ENCODE data around the gene PLXDC2. TPM values are rescaled to one million over a fixed set of nuclear protein-coding genes. Genes with fewer than 3 reads are reported as not detected.
"Not testable (repeated sequence)": the region's sequence is repeated elsewhere in the genome, so short reads cannot be mapped to it uniquely, and the experiment has no call there.

Gene PLXDC2
- not detected for total RNA-seq

GRCh38 chr10:19816411-19817230 is at the start of gene PLXDC2:
Gene PLXDC2, plus strand, starts transcription at chr10:19816432.
- ChIA-PET CTCF (no interaction called here), POLR2A (no interaction called here)

GRCh38 chr10:19767876-19768275 is 48.4 kb upstream of the PLXDC2 start:
- CTCF ChIA-PET = interaction anchor here (0.6 kb wide), 1 partner anchor 195 kb away, joined by 3 read pairs; no protein-coding TSS in a partner anchor
- POLR2A ChIA-PET = no interaction called here

GRCh38 chr10:19769826-19770225 is 46.4 kb upstream of the PLXDC2 start:
- CTCF ChIA-PET, POLR2A ChIA-PET: not testable (repeated sequence)

GRCh38 chr10:19772972-19773371 is 43.3 kb upstream of the PLXDC2 start:
- POLR2A ChIA-PET = no interaction called here
- CTCF ChIA-PET = no interaction called here

- CTCF ChIA-PET = no interaction called here
- POLR2A ChIA-PET = no interaction called here
Observed at GRCh38 chr10:19775296-19775695, 40.9 kb upstream of the PLXDC2 start.

GRCh38 chr10:19777806-19778205 is 38.4 kb upstream of the PLXDC2 start:
- POLR2A ChIA-PET = no interaction called here
- CTCF ChIA-PET = no interaction called here

- ChIA-PET POLR2A (no interaction called here), CTCF (no interaction called here)
Observed at GRCh38 chr10:19778996-19779395, 37.2 kb upstream of the PLXDC2 start.

GRCh38 chr10:19782430-19783089 is 33.7 kb upstream of the PLXDC2 start:
- ChIA-PET POLR2A (no interaction called here), CTCF (no interaction called here)

- ChIA-PET CTCF (no interaction called here), POLR2A (no interaction called here)
Observed at GRCh38 chr10:19783721-19784120, 32.5 kb upstream of the PLXDC2 start.

- ChIA-PET CTCF (no interaction called here), POLR2A (no interaction called here)
Observed at GRCh38 chr10:19785366-19785765, 30.9 kb upstream of the PLXDC2 start.

GRCh38 chr10:19788075-19788686 is 28.1 kb upstream of the PLXDC2 start:
- ChIA-PET POLR2A (no interaction called here), CTCF (no interaction called here)

GRCh38 chr10:19788902-19789301 is 27.3 kb upstream of the PLXDC2 start:
- CTCF ChIA-PET = no interaction called here
- POLR2A ChIA-PET = no interaction called here

- CTCF ChIA-PET = no interaction called here
- POLR2A ChIA-PET = no interaction called here
Observed at GRCh38 chr10:19789607-19790006, 26.6 kb upstream of the PLXDC2 start.

- ChIA-PET CTCF (no interaction called here), POLR2A (no interaction called here)
Observed at GRCh38 chr10:19791032-19791431, 25.2 kb upstream of the PLXDC2 start.

GRCh38 chr10:19795684-19796083 is 20.5 kb upstream of the PLXDC2 start:
- POLR2A ChIA-PET = no interaction called here

GRCh38 chr10:19800161-19800560 is 16.1 kb upstream of the PLXDC2 start:
- CTCF ChIA-PET = no interaction called here

More at GRCh38 chr10:19795684-19796083, 20.5 kb upstream of the PLXDC2 start:
- CTCF ChIA-PET = no interaction called here

GRCh38 chr10:19801369-19801768 is 14.9 kb upstream of the PLXDC2 start:
- CTCF ChIA-PET = no interaction called here
- POLR2A ChIA-PET = no interaction called here

More at GRCh38 chr10:19800161-19800560, 16.1 kb upstream of the PLXDC2 start:
- POLR2A ChIA-PET = no interaction called here

- CTCF ChIA-PET = no interaction called here
- POLR2A ChIA-PET = no interaction called here
Observed at GRCh38 chr10:19803676-19804075, 12.6 kb upstream of the PLXDC2 start.

- CTCF ChIA-PET = no interaction called here
- POLR2A ChIA-PET = no interaction called here
Observed at GRCh38 chr10:19809481-19809880, 6.8 kb upstream of the PLXDC2 start.

GRCh38 chr10:19811540-19811939 is 4.7 kb upstream of the PLXDC2 start:
- CTCF ChIA-PET = no interaction called here
- POLR2A ChIA-PET = no interaction called here

GRCh38 chr10:19812976-19813375 is 3.3 kb upstream of the PLXDC2 start:
- POLR2A ChIA-PET = no interaction called here
- CTCF ChIA-PET = no interaction called here
